Adipocyte (in vitro differentiated cells): ENCODE data around the gene NFATC1.

Experiments used
- DNase-seq: peaks from one replicate; pipeline ENCODE4 v3.0.0-alpha.2; 2015; ENCODE audit warnings: low read depth
- H3K27me3 ChIP-seq: replicated peaks from 2 replicates; pipeline ENCODE4 v1.7.0; 2013; ENCODE audit warnings: mild to moderate bottlenecking, low read length, moderate library complexity; ENCODE audit not compliant: control insufficient read depth, insufficient read depth
- H3K36me3 ChIP-seq: 2 replicates; pipeline ENCODE4 v1.7.0; 2013; ENCODE audit warnings: low read length, mild to moderate bottlenecking, moderate library complexity; ENCODE audit not compliant: control insufficient read depth, insufficient read depth, severe bottlenecking
- H3K4me1 ChIP-seq: 2 replicates; pipeline ENCODE4 v1.7.0; 2013; ENCODE audit warnings: mild to moderate bottlenecking, low read length, moderate library complexity; ENCODE audit not compliant: control insufficient read depth, insufficient read depth
- H3K4me3 ChIP-seq: 2 replicates; pipeline ENCODE4 v1.7.0; 2013; ENCODE audit warnings: mild to moderate bottlenecking, low read length, moderate library complexity
- H3K9ac ChIP-seq: 2 replicates; pipeline ENCODE4 v1.7.0; 2013; ENCODE audit warnings: mild to moderate bottlenecking, low read length, moderate library complexity
- H3K9me3 ChIP-seq: 2 replicates; pipeline ENCODE4 v1.7.0; 2013; ENCODE audit warnings: mild to moderate bottlenecking, low read length, moderate library complexity; ENCODE audit not compliant: control insufficient read depth

The NFATC1 gene

GRCh38 chr18:79429785-79430281, 34.1 kb downstream of the NFATC1 start:
- no peak overlapping the region for H3K9ac ChIP-seq

GRCh38 chr18:79432376-79433120, 36.8 kb downstream of the NFATC1 start:
- no peak for DNase-seq
- no peak overlapping the region for H3K4me3 ChIP-seq

More at GRCh38 chr18:79429785-79430281, 34.1 kb downstream of the NFATC1 start:
- Histone ChIP-seq H3K4me1 (no peaks in the 10 kb centered on the region), H3K4me3 (no peak overlapping the region), H3K9me3 (no peaks in the 10 kb centered on the region), H3K36me3 (no peaks in the 10 kb centered on the region), H3K27me3 (no peaks in the 10 kb centered on the region)
- DNase-seq = no peak

GRCh38 chr18:79433431-79433830, 37.7 kb downstream of the NFATC1 start:
- Histone ChIP-seq H3K4me3 (no peak overlapping the region), H3K9me3 (no peaks in the 10 kb centered on the region), H3K4me1 (no peaks in the 10 kb centered on the region), H3K36me3 (no peaks in the 10 kb centered on the region), H3K9ac (no peak overlapping the region), H3K27me3 (no peaks in the 10 kb centered on the region)
- no peak for DNase-seq

More at GRCh38 chr18:79432376-79433120, 36.8 kb downstream of the NFATC1 start:
- H3K9ac ChIP-seq = no peak overlapping the region
- no peaks in the 10 kb centered on the region for H3K9me3 ChIP-seq
- H3K36me3 ChIP-seq = no peaks in the 10 kb centered on the region
- H3K4me1 ChIP-seq = no peaks in the 10 kb centered on the region
- no peaks in the 10 kb centered on the region for H3K27me3 ChIP-seq

GRCh38 chr18:79434607-79435401, 39.1 kb downstream of the NFATC1 start:
- H3K36me3 ChIP-seq = no peaks in the 10 kb centered on the region
- no peak overlapping the region for H3K9ac ChIP-seq
- no peaks in the 10 kb centered on the region for H3K9me3 ChIP-seq
- no peaks in the 10 kb centered on the region for H3K4me1 ChIP-seq
- DNase-seq = no peak
- no peak overlapping the region for H3K4me3 ChIP-seq
- no peaks in the 10 kb centered on the region for H3K27me3 ChIP-seq

- H3K36me3 ChIP-seq = no peaks in the 10 kb centered on the region
- H3K4me3 ChIP-seq = no peak overlapping the region
- no peaks in the 10 kb centered on the region for H3K9me3 ChIP-seq
- H3K4me1 ChIP-seq = no peaks in the 10 kb centered on the region
- H3K27me3 ChIP-seq = no peaks in the 10 kb centered on the region
- no peak for DNase-seq
- H3K9ac ChIP-seq = no peak overlapping the region
Observed at GRCh38 chr18:79436556-79437275, 41.0 kb downstream of the NFATC1 start.

- no peak overlapping the region for H3K4me3 ChIP-seq
- H3K9me3 ChIP-seq = no peaks in the 10 kb centered on the region
- DNase-seq = no peak
- no peak overlapping the region for H3K9ac ChIP-seq
- peaks cover 10% of the 10 kb centered on the region for H3K4me1 ChIP-seq
- no peaks in the 10 kb centered on the region for H3K36me3 ChIP-seq
- no peaks in the 10 kb centered on the region for H3K27me3 ChIP-seq
Observed at GRCh38 chr18:79438089-79438897, 42.6 kb downstream of the NFATC1 start.

GRCh38 chr18:79438898-79439627, 43.3 kb downstream of the NFATC1 start:
- Histone ChIP-seq H3K9me3 (no peaks in the 10 kb centered on the region), H3K4me3 (no peak overlapping the region), H3K36me3 (no peaks in the 10 kb centered on the region), H3K4me1 (peaks cover 12% of the 10 kb centered on the region), H3K27me3 (no peaks in the 10 kb centered on the region), H3K9ac (no peak overlapping the region)
- DNase-seq = no peak

GRCh38 chr18:79439628-79440023, 43.9 kb downstream of the NFATC1 start:
- no peaks in the 10 kb centered on the region for H3K9me3 ChIP-seq
- no peak for DNase-seq

GRCh38 chr18:79440316-79441110, 44.8 kb downstream of the NFATC1 start:
- no peak for DNase-seq
- H3K9me3 ChIP-seq = no peaks in the 10 kb centered on the region
- peaks cover 12% of the 10 kb centered on the region for H3K4me1 ChIP-seq
- H3K27me3 ChIP-seq = no peaks in the 10 kb centered on the region
- H3K4me3 ChIP-seq = no peak overlapping the region
- no peak overlapping the region for H3K9ac ChIP-seq
- no peaks in the 10 kb centered on the region for H3K36me3 ChIP-seq

More at GRCh38 chr18:79439628-79440023, 43.9 kb downstream of the NFATC1 start:
- no peak overlapping the region for H3K4me3 ChIP-seq
- no peaks in the 10 kb centered on the region for H3K27me3 ChIP-seq
- peaks cover 12% of the 10 kb centered on the region for H3K4me1 ChIP-seq
- H3K9ac ChIP-seq = no peak overlapping the region
- H3K36me3 ChIP-seq = no peaks in the 10 kb centered on the region
